RWPE2 (cell line): ENCODE results near the gene MTM1.

ENCODE experiments used
- ATAC-seq: fragments of 200-7000 bp; cut with Tn5 transposase; 3 replicates; pipeline ENCODE4 v1.9.1; 2021; ENCODE audit warnings: low read depth
- DNase-seq: peaks from one replicate; pipeline ENCODE4 v3.0.0-alpha.2; 2020; ENCODE audit warnings: low spot score
- H3K27ac ChIP-seq: fragments of 450-650 bp; 2 replicates; pipeline ENCODE4 v1.5.1; 2017; ENCODE audit warnings: mild to moderate bottlenecking; ENCODE audit not compliant: poor library complexity, severe bottlenecking
- H3K27me3 ChIP-seq: fragments of 250-450 bp; sonication (Bioruptor Pico); 2 replicates; pipeline ENCODE4 v1.5.1; 2021; ENCODE audit warnings: mild to moderate bottlenecking, moderate library complexity; ENCODE audit not compliant: insufficient read depth, poor library complexity, severe bottlenecking
- H3K36me3 ChIP-seq: fragments of 250-450 bp; sonication (Bioruptor Pico); 2 replicates; pipeline ENCODE4 v1.5.1; 2020; ENCODE audit warnings: low read depth, mild to moderate bottlenecking, moderate library complexity
- H3K4me1 ChIP-seq: fragments of 250-450 bp; sonication (Bioruptor Pico); 2 replicates; pipeline ENCODE4 v1.5.1; 2021; ENCODE audit warnings: mild to moderate bottlenecking, moderate library complexity; ENCODE audit not compliant: insufficient read depth, poor library complexity, severe bottlenecking
- H3K4me3 ChIP-seq: fragments of 250-450 bp; sonication (Bioruptor Pico); 2 replicates; pipeline ENCODE4 v1.5.1; 2021; ENCODE audit warnings: mild to moderate bottlenecking, moderate library complexity; ENCODE audit not compliant: severe bottlenecking
- H3K9me3 ChIP-seq: fragments of 250-450 bp; sonication (Bioruptor Pico); 2 replicates; pipeline ENCODE4 v1.5.1; 2021; ENCODE audit warnings: mild to moderate bottlenecking, moderate library complexity; ENCODE audit not compliant: severe bottlenecking
- TF ChIP-seq, protein P1 (sequence below): fragments of 450-650 bp; IDR thresholded peaks from one replicate; pipeline ENCODE4 v1.5.1; 2017; ENCODE audit warnings: mild to moderate bottlenecking, moderate library complexity; ENCODE audit not compliant: poor library complexity, severe bottlenecking

Gene MTM1

DNA sequence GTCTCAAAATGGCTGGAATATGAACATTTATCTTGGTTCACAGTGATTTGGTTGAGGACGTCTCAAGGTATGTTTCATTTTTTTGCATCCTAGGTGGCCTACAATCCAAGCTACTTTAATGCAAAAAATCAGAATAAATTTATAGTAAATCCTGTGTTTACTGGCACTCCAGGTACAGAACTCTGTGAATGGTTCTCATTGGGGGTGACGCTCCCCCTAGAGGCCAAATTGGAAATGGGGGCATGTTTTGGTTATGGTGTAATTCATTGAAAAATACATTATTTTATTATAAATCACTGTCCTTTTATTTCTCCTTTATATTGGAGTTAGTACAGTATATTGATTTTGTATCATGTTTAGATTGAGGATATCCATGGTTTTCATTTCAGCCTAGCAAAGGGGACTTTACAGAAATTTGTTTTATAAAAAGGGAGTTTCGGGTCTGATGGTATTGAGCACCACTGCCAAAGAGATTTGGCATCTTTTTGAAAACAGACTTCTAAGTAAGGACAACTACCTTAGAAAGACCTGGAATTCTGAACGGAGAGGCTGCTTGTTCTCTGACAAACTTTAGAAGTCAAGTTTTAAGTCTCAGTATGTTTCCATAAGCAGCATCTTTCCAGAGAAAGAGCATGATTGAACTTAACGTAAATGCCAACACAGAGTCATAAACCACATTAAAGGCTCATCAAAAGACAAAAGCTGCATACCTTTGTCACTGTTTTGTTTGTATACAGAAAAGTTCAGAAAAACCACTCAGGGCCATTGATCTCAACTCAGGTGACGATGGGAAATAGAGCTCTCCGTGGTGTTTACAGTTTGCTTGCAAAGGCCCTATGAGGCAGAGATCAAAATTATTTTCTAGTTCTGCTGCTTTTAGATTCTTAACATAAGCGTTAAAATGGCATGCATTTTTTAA is 19.4 kb downstream of the MTM1 start:
- ATAC-seq (no peak), DNase-seq (no peak)
- no peaks in the 10 kb centered on the region for H3K4me1 ChIP-seq
- H3K36me3 ChIP-seq = no peaks in the 10 kb centered on the region
- no peak overlapping the region for H3K4me3 ChIP-seq
- no peaks in the 10 kb centered on the region for H3K9me3 ChIP-seq
- no peaks in the 10 kb centered on the region for H3K27me3 ChIP-seq
- no peak overlapping the region for H3K27ac ChIP-seq
- TF ChIP-seq, protein P1, sequence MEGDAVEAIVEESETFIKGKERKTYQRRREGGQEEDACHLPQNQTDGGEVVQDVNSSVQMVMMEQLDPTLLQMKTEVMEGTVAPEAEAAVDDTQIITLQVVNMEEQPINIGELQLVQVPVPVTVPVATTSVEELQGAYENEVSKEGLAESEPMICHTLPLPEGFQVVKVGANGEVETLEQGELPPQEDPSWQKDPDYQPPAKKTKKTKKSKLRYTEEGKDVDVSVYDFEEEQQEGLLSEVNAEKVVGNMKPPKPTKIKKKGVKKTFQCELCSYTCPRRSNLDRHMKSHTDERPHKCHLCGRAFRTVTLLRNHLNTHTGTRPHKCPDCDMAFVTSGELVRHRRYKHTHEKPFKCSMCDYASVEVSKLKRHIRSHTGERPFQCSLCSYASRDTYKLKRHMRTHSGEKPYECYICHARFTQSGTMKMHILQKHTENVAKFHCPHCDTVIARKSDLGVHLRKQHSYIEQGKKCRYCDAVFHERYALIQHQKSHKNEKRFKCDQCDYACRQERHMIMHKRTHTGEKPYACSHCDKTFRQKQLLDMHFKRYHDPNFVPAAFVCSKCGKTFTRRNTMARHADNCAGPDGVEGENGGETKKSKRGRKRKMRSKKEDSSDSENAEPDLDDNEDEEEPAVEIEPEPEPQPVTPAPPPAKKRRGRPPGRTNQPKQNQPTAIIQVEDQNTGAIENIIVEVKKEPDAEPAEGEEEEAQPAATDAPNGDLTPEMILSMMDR = peak; percentile 75

DNA sequence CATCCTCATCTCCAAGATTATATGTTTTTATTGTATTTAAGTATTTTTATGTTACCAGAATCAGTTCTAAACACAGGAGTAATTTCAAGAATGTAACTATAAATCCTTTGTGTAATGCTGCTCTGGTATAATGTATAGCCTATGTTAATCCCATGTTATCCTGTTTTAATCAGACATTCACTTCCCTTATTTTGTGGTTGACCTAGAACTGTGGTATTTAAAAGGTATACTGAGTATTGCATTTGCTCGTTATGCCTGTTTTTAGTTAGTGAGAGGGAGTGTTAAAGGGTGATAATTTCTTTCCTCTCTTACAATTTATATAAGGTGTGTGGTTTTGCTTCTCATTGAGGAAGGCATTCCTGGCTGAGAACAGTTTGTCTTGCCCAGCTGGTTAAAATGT is 26.2 kb downstream of the MTM1 start:
- Histone ChIP-seq H3K27me3 (no peaks in the 10 kb centered on the region), H3K4me3 (no peak overlapping the region), H3K36me3 (0 out of 2 replicates have a peak, but pooled peaks cover 3% of the 10 kb centered on the region), H3K9me3 (no peaks in the 10 kb centered on the region), H3K4me1 (no peaks in the 10 kb centered on the region), H3K27ac (no peak overlapping the region)
- ATAC-seq (no peak), DNase-seq (no peak)
- TF ChIP-seq, protein P1 = no peak

DNA sequence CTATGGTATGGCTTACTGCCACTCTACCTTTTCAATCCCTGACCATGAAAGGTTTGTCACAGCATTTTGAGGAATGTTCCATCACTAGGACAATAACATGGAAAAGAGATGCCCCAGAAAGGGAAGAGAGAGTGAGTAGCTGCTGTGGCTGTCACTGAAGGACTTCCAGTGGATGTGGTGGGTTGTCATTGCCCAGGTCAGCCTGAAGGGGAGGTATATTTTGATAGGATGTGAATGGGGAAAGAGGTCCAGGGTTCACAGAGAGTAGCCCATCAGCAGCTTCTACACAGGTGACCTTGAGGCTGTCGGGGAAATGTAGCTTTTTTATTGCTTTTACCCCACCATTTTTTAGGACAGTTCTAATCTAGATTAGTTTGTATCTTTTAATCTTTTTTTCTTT is 30.8 kb downstream of the MTM1 start:
- Histone ChIP-seq H3K27me3 (no peaks in the 10 kb centered on the region), H3K4me1 (no peaks in the 10 kb centered on the region), H3K36me3 (0 out of 2 replicates have a peak, but pooled peaks cover 3% of the 10 kb centered on the region), H3K4me3 (no peak overlapping the region), H3K27ac (no peak overlapping the region), H3K9me3 (no peaks in the 10 kb centered on the region)
- DNase-seq (no peak), ATAC-seq (no peak)
- TF ChIP-seq, protein P1 = no peak

DNA sequence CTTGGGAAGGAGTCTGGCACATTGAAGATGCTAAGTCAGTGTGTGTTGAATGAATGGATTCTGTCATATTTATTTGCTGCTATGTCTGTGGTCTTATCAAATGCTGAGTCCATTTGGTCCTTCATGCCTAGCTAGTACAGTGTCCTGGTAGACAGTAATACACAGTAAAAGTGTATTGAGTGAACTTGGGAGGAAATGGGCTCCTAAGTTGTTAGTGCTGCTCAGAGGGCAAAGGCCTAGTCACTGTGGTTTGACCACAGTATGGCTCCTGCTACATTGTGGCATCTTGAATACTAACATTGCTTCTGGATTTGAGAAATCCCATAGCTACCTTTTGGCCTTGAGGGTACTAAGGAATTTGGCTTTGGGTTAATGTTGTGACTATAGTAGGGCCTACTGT is 33.9 kb downstream of the MTM1 start:
- no peak for ATAC-seq
- Histone ChIP-seq H3K4me1 (no peaks in the 10 kb centered on the region), H3K9me3 (no peaks in the 10 kb centered on the region), H3K36me3 (no peaks in the 10 kb centered on the region), H3K4me3 (no peak overlapping the region), H3K27ac (no peak overlapping the region), H3K27me3 (no peaks in the 10 kb centered on the region)
- DNase-seq = no peak
- TF ChIP-seq, protein P1 = no peak

DNA sequence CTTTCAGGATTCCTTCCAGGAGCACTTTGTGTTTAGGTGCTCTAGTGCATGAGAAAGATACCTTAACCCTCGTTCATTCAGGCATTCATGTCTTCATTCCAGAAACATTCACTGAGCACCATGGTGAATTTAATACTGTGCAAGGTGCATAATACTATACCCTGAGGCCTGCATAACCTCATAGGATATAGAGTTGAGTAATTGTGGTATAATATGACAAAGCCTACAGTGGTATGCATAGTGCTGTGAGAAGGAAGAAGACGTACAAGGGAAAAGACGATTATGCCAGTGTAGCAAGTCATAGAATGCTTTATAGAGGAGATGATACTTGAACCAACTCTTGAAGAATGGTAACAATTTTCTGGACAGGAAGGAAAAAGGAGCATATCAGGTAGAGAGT is 34.3 kb downstream of the MTM1 start:
- TF ChIP-seq, protein P1 = no peak
- no peak for DNase-seq

More for the DNA sequence above, 34.3 kb downstream of the MTM1 start:
- no peaks in the 10 kb centered on the region for H3K27me3 ChIP-seq
- H3K36me3 ChIP-seq = no peaks in the 10 kb centered on the region
- no peaks in the 10 kb centered on the region for H3K9me3 ChIP-seq
- H3K27ac ChIP-seq = no peak overlapping the region
- no peak for ATAC-seq
- H3K4me1 ChIP-seq = no peaks in the 10 kb centered on the region
- H3K4me3 ChIP-seq = no peak overlapping the region
